ENCODE measurements around the gene KMO.

- TF ChIP-seq ATF3 (CRISPR knock-in tag; conservative IDR thresholded peaks at IDR 0.05) = no peak
- no peak for TF ChIP-seq ETV6 (CRISPR knock-in tag; IDR thresholded peaks at IDR 0.05)
Observed at GRCh38 chr1:241488739-241489138, 43.4 kb upstream of the KMO start.

All from WTC11 (cell line).